MCF 10A (cell line): Measurements from ENCODE around the gene ARHGAP1. TPM values are rescaled to one million over a fixed set of nuclear protein-coding genes. Genes with fewer than 3 reads are reported as not detected.
"Not testable (repeated sequence)": the region's sequence is repeated elsewhere in the genome, so short reads cannot be mapped to it uniquely, and the experiment has no call there.

ENCODE experiments used
- BruUV-seq: library from RNA; stranded (reverse); fragments of 400-500 nt; replicated peaks from 2 replicates; lab custom pipeline; 2021; lab: Mats Ljungman, UMichigan
- CTCF ChIA-PET: fragments of 300-600 bp; sonication (Branson Sonifier 250); formaldehyde crosslinking; extraction: SDS; loops from one replicate; lab custom pipeline; 2021; ENCODE audit warnings: antibody characterized with exemption, inconsistent platforms; lab: Yijun Ruan, JAX
- POLR2A ChIA-PET: fragments of 300-600, 350-650 bp; sonication (Branson Sonifier 250); formaldehyde crosslinking; extraction: SDS; loops from one replicate; lab custom pipeline; 2020; ENCODE audit warnings: antibody characterized with exemption, inconsistent platforms; lab: Yijun Ruan, JAX
- DNase-seq: peaks from one replicate; pipeline ENCODE4 v3.0.0-alpha.2; 2018; ENCODE audit not compliant: unreplicated experiment
- H3K27ac Mint-ChIP-seq: one replicate; pipeline ENCODE4 v1.8.0; 2022; ENCODE audit warnings: mild to moderate bottlenecking, low read depth, mixed read lengths; ENCODE audit not compliant: unreplicated experiment
- H3K27me3 Mint-ChIP-seq: one replicate; pipeline ENCODE4 v1.8.0; 2022; ENCODE audit warnings: mixed read lengths; ENCODE audit not compliant: insufficient read depth, unreplicated experiment
- H3K36me3 Mint-ChIP-seq: one replicate; pipeline ENCODE4 v1.8.0; 2022; ENCODE audit warnings: mild to moderate bottlenecking, moderate library complexity, mixed read lengths; ENCODE audit not compliant: insufficient read depth, unreplicated experiment
- H3K4me1 Mint-ChIP-seq: one replicate; pipeline ENCODE4 v1.8.0; 2022; ENCODE audit warnings: mixed read lengths; ENCODE audit not compliant: insufficient read depth, unreplicated experiment
- H3K4me3 Mint-ChIP-seq: one replicate; pipeline ENCODE4 v1.8.0; 2022; ENCODE audit warnings: mild to moderate bottlenecking, moderate library complexity, mixed read lengths; ENCODE audit not compliant: unreplicated experiment
- H3K9me3 Mint-ChIP-seq: one replicate; pipeline ENCODE4 v1.8.0; 2022; ENCODE audit warnings: mixed read lengths; ENCODE audit not compliant: unreplicated experiment
- CTCF ChIP-seq: fragments of 200-600 bp; IDR thresholded peaks from one replicate; pipeline ENCODE4 v1.8.0; 2022; ENCODE audit warnings: antibody characterized with exemption, mild to moderate bottlenecking; ENCODE audit not compliant: unreplicated experiment
- intact Hi-C: fragments of 100-400 bp; cut with micrococcal nuclease; formaldehyde crosslinking; loops from 2 replicates; pipeline ENCODE4 v1.14.1; 2022
- total RNA-seq: library from RNA; stranded (reverse); gene quantifications from 2 replicates; pipeline ENCODE4 v1.2.3, GENCODE V29; 2022

The ARHGAP1 gene
- total RNA-seq, 1 experiment from 2014 or later, result 61.0 TPM

GRCh38 chr11:46721286-46721685 is 20.9 kb upstream of the ARHGAP1 start:
- Mint-ChIP-seq H3K9me3 (no peaks in the 10 kb centered on the region), H3K27ac (no peak overlapping the region), H3K4me1 (no peaks in the 10 kb centered on the region), H3K27me3 (no peaks in the 10 kb centered on the region), H3K4me3 (no peak overlapping the region), H3K36me3 (no peaks in the 10 kb centered on the region)
- intact Hi-C loops, result no loop called here
- no TSS peak for BruUV-seq
- POLR2A ChIA-PET, result no interaction called here
- CTCF ChIA-PET, result interaction anchor here (0.7 kb wide), 1 partner anchor 97 kb away, joined by 3 read pairs; no protein-coding TSS in a partner anchor
- no peak for TF ChIP-seq CTCF
- DNase-seq, result no peak

GRCh38 chr11:46719543-46720218 is 19.3 kb upstream of the ARHGAP1 start:
- Mint-ChIP-seq H3K27ac (no peak overlapping the region), H3K27me3 (no peaks in the 10 kb centered on the region), H3K4me3 (no peak overlapping the region), H3K9me3 (no peaks in the 10 kb centered on the region), H3K36me3 (no peaks in the 10 kb centered on the region), H3K4me1 (no peaks in the 10 kb centered on the region)
- ChIA-PET CTCF (no interaction called here), POLR2A (no interaction called here)
- BruUV-seq, result no TSS peak
- no peak for TF ChIP-seq CTCF
- no peak for DNase-seq
- intact Hi-C loops, result no loop called here

GRCh38 chr11:46719048-46719542 is 18.7 kb upstream of the ARHGAP1 start, which contains the start of gene F2:
F2 (plus strand) TSS chr11:46719213; CDS start chr11:46719236, 23 bp downstream.
- ChIA-PET POLR2A (no interaction called here), CTCF (no interaction called here)
- no peak for DNase-seq
- Mint-ChIP-seq H3K27ac (no peak within 1 kb of the TSS), H3K9me3 (no peaks in the 10 kb centered on the region), H3K4me3 (no peak within 1 kb of the TSS), H3K27me3 (no peaks in the 10 kb centered on the region), H3K4me1 (no peaks in the 10 kb centered on the region), H3K36me3 (no peaks in the 10 kb centered on the region)
- intact Hi-C loops, result no loop called here
- no TSS peak for BruUV-seq
- TF ChIP-seq CTCF, result no peak

GRCh38 chr11:46718155-46719019 is 18.0 kb upstream of the ARHGAP1 start:
- no peaks in the 10 kb centered on the region for H3K4me1 Mint-ChIP-seq
- no TSS peak for BruUV-seq
- no peaks in the 10 kb centered on the region for H3K9me3 Mint-ChIP-seq
- no peak overlapping the region for H3K4me3 Mint-ChIP-seq
- H3K27me3 Mint-ChIP-seq, result no peaks in the 10 kb centered on the region
- H3K27ac Mint-ChIP-seq, result no peak overlapping the region
- H3K36me3 Mint-ChIP-seq, result no peaks in the 10 kb centered on the region
- ChIA-PET CTCF (no interaction called here), POLR2A (no interaction called here)
- intact Hi-C loops, result no loop called here
- no peak for TF ChIP-seq CTCF
- DNase-seq, result no peak

- POLR2A ChIA-PET, intact Hi-C loops, H3K4me3 Mint-ChIP-seq, H3K36me3 Mint-ChIP-seq, DNase-seq, H3K9me3 Mint-ChIP-seq, BruUV-seq, H3K27me3 Mint-ChIP-seq, H3K4me1 Mint-ChIP-seq, H3K27ac Mint-ChIP-seq: not testable (repeated sequence)
- CTCF ChIA-PET, result interaction anchor here (0.7 kb wide), 1 partner anchor 12 kb away, joined by 3 read pairs; no protein-coding TSS in a partner anchor
Observed at GRCh38 chr11:46717825-46718154, 17.4 kb upstream of the ARHGAP1 start.
